ENCODE results near the gene MAP2K3. TPM values are rescaled to one million over a fixed set of nuclear protein-coding genes. Genes with fewer than 3 reads are reported as not detected.

MAP2K3 gene
- total RNA-seq, 4 donors from 2014 or later, result 17.5 to 39.0 (median 21.6) TPM

DNA sequence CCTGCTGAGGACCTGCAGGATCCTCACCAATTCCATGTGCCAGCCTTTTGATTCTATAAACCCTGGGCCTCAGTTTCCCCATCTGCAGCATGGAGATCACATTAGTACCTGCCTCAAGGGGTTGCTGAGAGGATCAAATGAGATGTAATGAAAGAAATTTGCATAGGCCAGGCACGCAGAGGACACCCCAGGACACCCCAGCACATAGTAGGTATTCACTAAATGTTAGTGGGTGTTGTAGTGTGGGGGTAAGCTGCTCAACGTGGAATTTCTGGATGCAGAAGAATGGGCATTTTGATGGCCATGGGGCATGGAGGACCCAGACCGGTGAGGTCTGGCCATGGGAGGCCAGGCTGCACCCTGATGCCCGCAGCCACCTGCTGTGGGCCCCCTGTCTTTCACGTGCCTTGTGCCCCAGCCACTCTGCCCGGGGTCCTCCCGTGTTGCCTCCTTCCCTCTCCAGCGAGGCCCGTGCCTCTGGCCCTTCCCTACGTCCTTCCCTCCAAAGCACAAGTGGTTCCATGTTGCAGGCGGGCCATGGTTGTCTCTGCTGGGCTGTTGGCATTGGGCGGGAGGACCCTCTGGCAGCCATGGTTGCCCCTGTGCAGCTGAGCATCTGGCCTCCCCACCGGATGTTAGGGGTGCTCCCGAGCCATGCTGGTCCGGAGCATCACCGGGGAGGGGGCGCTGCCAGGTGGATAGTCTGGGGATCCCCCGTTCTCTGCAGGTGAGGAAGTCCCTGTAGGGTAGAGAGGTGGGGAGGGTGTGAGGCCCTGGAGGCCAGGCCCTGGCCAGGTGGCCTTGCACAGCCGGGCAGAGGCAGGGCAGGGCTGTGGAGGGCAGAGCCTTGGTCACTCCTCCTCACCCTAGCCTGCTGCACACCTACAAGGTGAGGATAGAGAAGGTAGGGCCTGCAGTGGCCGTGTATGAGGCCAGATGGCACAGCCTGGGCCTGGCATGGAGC is 8.6 kb downstream of the MAP2K3 start:
- no peak for DNase-seq (ENCODE audit: low spot score in 2 of 2)
- H3K27ac ChIP-seq, result no peak overlapping the region
- TF ChIP-seq CTCF (IDR thresholded peaks at IDR 0.05), result no peak
- no peak for TF ChIP-seq POLR2A (IDR thresholded peaks at IDR 0.05)
- TF ChIP-seq EP300 (IDR thresholded peaks at IDR 0.05), result no peak
- H3K4me3 ChIP-seq, result no peak overlapping the region
- H3K9me3 ChIP-seq, result no peaks in the 10 kb centered on the region
- peaks cover 0 to 56% (median 17%) of the 10 kb centered on the region in 4 donors for H3K4me1 ChIP-seq
- no peaks in the 10 kb centered on the region for H3K27me3 ChIP-seq
- H3K36me3 ChIP-seq, result peaks cover 0 to 6% (median under 1%) of the 10 kb centered on the region in 3 donors
- 77% methylated on average over 19 to 20 of the region's 20 CpGs for WGBS, 2 donors

DNA sequence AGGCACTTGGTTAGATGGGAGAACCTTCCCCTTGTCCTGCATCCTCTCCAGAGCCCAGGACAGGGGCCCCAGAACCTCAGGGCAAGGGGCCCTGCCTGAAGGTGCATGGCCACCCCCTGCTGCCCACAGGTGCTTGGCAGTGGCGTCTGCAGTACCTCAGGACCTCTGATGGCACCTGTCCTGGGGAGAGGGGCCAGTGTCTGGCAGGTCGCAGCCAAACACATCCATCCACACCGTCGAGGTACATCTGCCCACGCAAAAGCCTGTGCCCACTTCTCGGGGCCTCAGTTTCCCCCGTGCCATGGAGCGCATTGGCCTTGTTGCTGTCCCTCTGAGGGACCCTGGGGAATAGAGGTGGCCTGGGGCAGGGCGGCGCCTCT is 9.3 kb downstream of the MAP2K3 start:
- H3K27me3 ChIP-seq, result no peaks in the 10 kb centered on the region
- H3K9me3 ChIP-seq, result no peaks in the 10 kb centered on the region
- H3K4me3 ChIP-seq, result no peak overlapping the region
- TF ChIP-seq POLR2A (IDR thresholded peaks at IDR 0.05), result no peak
- no peak for TF ChIP-seq EP300 (IDR thresholded peaks at IDR 0.05)
- no peak for TF ChIP-seq CTCF (IDR thresholded peaks at IDR 0.05)
- H3K4me1 ChIP-seq, result peaks cover 0 to 49% (median 10%) of the 10 kb centered on the region in 4 donors
- H3K27ac ChIP-seq, result no peak overlapping the region
- WGBS, 2 donors, result 42 to 78% methylated on average over 10 of the region's 10 CpGs
- peaks cover 0 to 13% (median 5%) of the 10 kb centered on the region in 3 donors for H3K36me3 ChIP-seq
- no peak for DNase-seq (ENCODE audit: low spot score in 2 of 2)

DNA sequence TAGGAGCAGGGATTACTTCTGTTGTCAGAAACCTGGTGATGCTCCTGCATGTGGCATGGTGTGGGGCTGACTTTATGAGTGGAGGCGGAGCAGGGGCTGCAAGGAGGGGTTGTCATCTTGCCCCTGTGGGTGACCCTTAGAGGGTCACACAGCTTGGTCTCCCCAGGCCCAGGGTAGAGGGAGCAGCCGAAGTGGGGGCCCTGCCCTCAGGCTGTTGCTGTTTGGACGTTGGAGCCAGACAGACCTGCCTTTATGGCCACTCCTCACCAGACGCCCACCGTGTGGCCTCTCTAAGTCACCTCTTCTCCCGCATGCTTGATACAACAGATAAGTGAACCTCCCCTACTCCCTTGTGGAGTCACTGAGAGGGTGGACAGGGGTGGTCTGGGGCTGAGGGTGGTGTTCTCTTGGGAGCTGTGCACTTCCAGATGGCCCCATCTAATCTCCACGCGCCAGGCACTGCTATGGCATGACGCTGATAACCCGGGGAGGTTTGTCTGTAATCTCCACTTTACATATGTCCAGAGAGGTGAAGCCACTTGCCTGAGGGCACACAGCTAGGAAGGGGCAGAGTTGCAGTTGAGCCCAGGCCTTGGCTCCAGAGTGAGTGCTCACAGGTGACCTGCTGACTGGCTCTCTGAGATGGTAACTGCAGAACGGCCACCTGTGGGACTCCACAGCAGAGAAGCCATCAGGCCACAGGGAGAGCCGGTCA is 10.0 kb downstream of the MAP2K3 start:
- peaks cover 0 to 42% (median 4%) of the 10 kb centered on the region in 4 donors for H3K4me1 ChIP-seq
- peaks cover 0 to 19% (median 5%) of the 10 kb centered on the region in 3 donors for H3K36me3 ChIP-seq
- no peaks in the 10 kb centered on the region for H3K9me3 ChIP-seq
- no peak for TF ChIP-seq CTCF (IDR thresholded peaks at IDR 0.05)
- TF ChIP-seq EP300 (IDR thresholded peaks at IDR 0.05), result no peak
- no peak for TF ChIP-seq POLR2A (IDR thresholded peaks at IDR 0.05)
- no peak overlapping the region for H3K27ac ChIP-seq
- H3K4me3 ChIP-seq, result no peak overlapping the region
- 66 to 70% methylated on average over 12 of the region's 12 CpGs for WGBS, 2 donors
- no peak for DNase-seq (ENCODE audit: low spot score in 2 of 2)
- H3K27me3 ChIP-seq, result no peaks in the 10 kb centered on the region

GRCh38 chr17:21295036-21295952 is 10.8 kb downstream of the MAP2K3 start:
- no peak overlapping the region for H3K27ac ChIP-seq
- peaks cover 0 to 26% (median 7%) of the 10 kb centered on the region in 3 donors for H3K36me3 ChIP-seq
- 75 to 81% methylated on average over 19 of the region's 19 CpGs for whole genome bisulfite sequencing, 2 donors
- H3K27me3 ChIP-seq, result no peaks in the 10 kb centered on the region
- no peak for TF ChIP-seq CTCF (IDR thresholded peaks at IDR 0.05)
- no peak for TF ChIP-seq EP300 (IDR thresholded peaks at IDR 0.05)
- no peak for TF ChIP-seq POLR2A (IDR thresholded peaks at IDR 0.05)
- no peak for DNase-seq (ENCODE audit: low spot score in 2 of 2)
- no peak overlapping the region for H3K4me3 ChIP-seq
- no peaks in the 10 kb centered on the region for H3K9me3 ChIP-seq
- peaks cover 0 to 34% (median 0%) of the 10 kb centered on the region in 4 donors for H3K4me1 ChIP-seq

All from tibial nerve (tissue), 4 donors.